ENCODE measurements around the gene TWIST2. TPM values are rescaled to one million over a fixed set of nuclear protein-coding genes. Genes with fewer than 3 reads are reported as not detected.

Gene TWIST2
- total and polyA plus RNA-seq, 2 donors from 2014 or later: 0.56 to 1.4 TPM

DNA sequence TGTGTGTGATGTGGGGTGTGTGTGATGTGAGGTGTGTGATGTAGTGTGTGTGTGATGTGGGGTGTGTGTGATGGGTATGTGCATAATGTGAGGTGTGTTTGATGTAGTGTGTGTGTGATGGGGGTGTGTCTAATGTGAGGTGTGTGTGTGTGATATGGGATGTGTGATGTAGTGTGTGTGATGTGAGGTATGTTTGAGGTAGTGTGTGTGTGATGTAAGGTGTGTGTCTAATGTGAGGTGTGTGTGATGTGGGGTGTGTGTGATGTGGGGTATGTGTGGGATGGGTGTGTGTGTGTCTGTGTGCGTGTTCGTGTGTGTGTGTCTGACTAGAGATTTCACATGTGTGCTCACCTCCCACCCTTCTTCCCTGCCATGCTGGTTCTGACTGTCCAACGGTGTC is 56.3 kb downstream of the TWIST2 start:
- H3K27ac ChIP-seq (ENCODE audit: low read depth in 2 of 2, low read length in 2 of 2): no peak overlapping the region
- H3K9me3 ChIP-seq (ENCODE audit: control insufficient read depth in 2 of 3, insufficient read depth in 1 of 3, low read length in 3 of 3): peaks cover 0 to 1% (median 0%) of the 10 kb centered on the region in 3 donors
- no peak for DNase-seq
- intact Hi-C loops (cut with DNase I): no loop called here
- H3K4me3 ChIP-seq (ENCODE audit: low read length in 3 of 3): no peak overlapping the region
- peaks cover 0 to 4% (median 0%) of the 10 kb centered on the region in 3 donors for H3K4me1 ChIP-seq (ENCODE audit: control insufficient read depth in 2 of 3, insufficient read depth in 2 of 3, low read depth in 1 of 3, low read length in 3 of 3)
- no peak for FAIRE-seq
- no peaks in the 10 kb centered on the region for H3K36me3 ChIP-seq (ENCODE audit: control insufficient read depth in 2 of 3, insufficient read depth in 3 of 3, low read length in 3 of 3)
- no peaks in the 10 kb centered on the region for H3K27me3 ChIP-seq (ENCODE audit: control insufficient read depth, insufficient read depth, low read length)
- no peak overlapping the region for H3K9ac ChIP-seq (ENCODE audit: low read length in 3 of 3)
- TF ChIP-seq, protein P1, sequence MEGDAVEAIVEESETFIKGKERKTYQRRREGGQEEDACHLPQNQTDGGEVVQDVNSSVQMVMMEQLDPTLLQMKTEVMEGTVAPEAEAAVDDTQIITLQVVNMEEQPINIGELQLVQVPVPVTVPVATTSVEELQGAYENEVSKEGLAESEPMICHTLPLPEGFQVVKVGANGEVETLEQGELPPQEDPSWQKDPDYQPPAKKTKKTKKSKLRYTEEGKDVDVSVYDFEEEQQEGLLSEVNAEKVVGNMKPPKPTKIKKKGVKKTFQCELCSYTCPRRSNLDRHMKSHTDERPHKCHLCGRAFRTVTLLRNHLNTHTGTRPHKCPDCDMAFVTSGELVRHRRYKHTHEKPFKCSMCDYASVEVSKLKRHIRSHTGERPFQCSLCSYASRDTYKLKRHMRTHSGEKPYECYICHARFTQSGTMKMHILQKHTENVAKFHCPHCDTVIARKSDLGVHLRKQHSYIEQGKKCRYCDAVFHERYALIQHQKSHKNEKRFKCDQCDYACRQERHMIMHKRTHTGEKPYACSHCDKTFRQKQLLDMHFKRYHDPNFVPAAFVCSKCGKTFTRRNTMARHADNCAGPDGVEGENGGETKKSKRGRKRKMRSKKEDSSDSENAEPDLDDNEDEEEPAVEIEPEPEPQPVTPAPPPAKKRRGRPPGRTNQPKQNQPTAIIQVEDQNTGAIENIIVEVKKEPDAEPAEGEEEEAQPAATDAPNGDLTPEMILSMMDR (IDR thresholded peaks at IDR 0.05; ENCODE audit: borderline replicate concordance, extremely low read depth, insufficient read depth): no peak

DNA sequence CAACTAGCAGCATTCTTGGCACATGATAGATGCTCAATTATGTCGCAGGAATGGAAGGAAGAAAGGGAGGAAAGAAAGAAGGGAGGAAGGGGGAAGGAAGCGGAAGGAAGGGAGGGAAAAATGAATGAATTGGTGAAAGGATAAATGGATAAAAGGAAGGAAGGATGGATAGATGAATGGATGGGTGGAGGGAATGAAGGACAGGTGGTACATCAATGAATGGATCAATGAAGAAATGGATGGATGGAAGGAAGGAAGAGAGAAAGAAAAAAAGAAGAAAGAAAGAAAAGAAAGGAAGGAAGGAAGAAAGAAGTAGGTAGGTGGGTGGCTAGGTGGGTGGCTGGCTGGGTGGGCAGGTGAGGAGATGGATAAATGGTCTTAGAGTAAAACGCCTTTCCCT is 56.8 kb downstream of the TWIST2 start:
- Histone ChIP-seq H3K27ac (ENCODE audit: low read depth in 2 of 2, low read length in 2 of 2) (no peak overlapping the region), H3K4me3 (ENCODE audit: low read length in 3 of 3) (no peak overlapping the region), H3K9ac (ENCODE audit: low read length in 3 of 3) (no peak overlapping the region), H3K4me1 (ENCODE audit: control insufficient read depth in 2 of 3, insufficient read depth in 2 of 3, low read depth in 1 of 3, low read length in 3 of 3) (peaks cover 0 to 4% (median 0%) of the 10 kb centered on the region in 3 donors), H3K27me3 (ENCODE audit: control insufficient read depth, insufficient read depth, low read length) (no peaks in the 10 kb centered on the region), H3K9me3 (ENCODE audit: control insufficient read depth in 2 of 3, insufficient read depth in 1 of 3, low read length in 3 of 3) (peaks cover 0 to 1% (median 0%) of the 10 kb centered on the region in 3 donors), H3K36me3 (ENCODE audit: control insufficient read depth in 2 of 3, insufficient read depth in 3 of 3, low read length in 3 of 3) (no peaks in the 10 kb centered on the region)
- DNase-seq (no peak), FAIRE-seq (no peak)
- TF ChIP-seq, protein P1 (IDR thresholded peaks at IDR 0.05; ENCODE audit: borderline replicate concordance, extremely low read depth, insufficient read depth): no peak
- intact Hi-C loops (cut with DNase I): no loop called here

DNA sequence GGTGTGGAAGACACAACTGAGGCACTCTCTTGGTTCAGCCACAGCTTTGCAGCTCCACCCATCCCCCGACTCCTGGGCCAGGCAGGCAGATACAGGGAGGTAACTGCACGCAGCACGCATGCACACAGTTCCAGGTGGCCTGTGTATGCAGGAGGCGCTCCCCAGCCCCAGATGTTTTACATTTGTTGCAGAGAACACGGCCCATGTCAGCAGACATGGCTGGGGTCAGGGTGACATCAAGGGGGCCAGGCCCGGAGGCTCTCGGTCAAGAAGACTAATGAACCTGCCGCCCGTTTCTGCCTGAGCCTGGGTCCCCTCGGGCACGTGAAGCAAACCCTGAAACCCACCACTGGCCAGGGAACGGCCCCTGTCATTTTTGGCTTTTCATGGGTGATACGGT is 57.3 kb downstream of the TWIST2 start:
- Histone ChIP-seq H3K9me3 (ENCODE audit: control insufficient read depth in 2 of 3, insufficient read depth in 1 of 3, low read length in 3 of 3) (peaks cover 0 to 1% (median 0%) of the 10 kb centered on the region in 3 donors), H3K27ac (ENCODE audit: low read depth in 2 of 2, low read length in 2 of 2) (no peak overlapping the region), H3K4me1 (ENCODE audit: control insufficient read depth in 2 of 3, insufficient read depth in 2 of 3, low read depth in 1 of 3, low read length in 3 of 3) (peaks cover 0 to 4% (median 0%) of the 10 kb centered on the region in 3 donors), H3K9ac (ENCODE audit: low read length in 3 of 3) (no peak overlapping the region), H3K36me3 (ENCODE audit: control insufficient read depth in 2 of 3, insufficient read depth in 3 of 3, low read length in 3 of 3) (no peaks in the 10 kb centered on the region), H3K4me3 (ENCODE audit: low read length in 3 of 3) (no peak overlapping the region), H3K27me3 (ENCODE audit: control insufficient read depth, insufficient read depth, low read length) (no peaks in the 10 kb centered on the region)
- peak in 2 of 5 donors; percentile 26 to 53 for DNase-seq
- FAIRE-seq: no peak
- intact Hi-C loops (cut with DNase I): no loop called here
- TF ChIP-seq, protein P1 (IDR thresholded peaks at IDR 0.05; ENCODE audit: borderline replicate concordance, extremely low read depth, insufficient read depth): no peak

DNA sequence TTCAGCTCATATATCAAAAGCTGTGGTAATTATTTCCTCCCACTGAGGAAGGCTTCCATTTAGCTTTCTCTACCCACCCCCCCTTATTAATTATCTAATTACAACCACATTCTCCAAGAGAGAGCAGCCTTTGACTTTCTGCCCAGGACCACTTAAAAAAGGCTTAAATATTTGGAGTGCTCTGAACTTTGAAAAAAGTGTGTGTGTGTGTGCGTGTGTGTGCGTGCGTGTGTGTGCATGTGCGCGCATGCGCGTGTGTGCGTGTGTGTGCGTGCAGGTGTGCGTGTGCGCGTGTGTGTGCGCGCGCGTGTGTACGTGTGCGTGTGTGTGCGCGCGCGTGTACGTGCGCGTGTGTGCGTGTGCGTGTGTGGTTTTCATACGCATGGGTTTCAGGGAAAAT is 57.8 kb downstream of the TWIST2 start:
- peaks cover 0 to 1% (median 0%) of the 10 kb centered on the region in 3 donors for H3K9me3 ChIP-seq (ENCODE audit: control insufficient read depth in 2 of 3, insufficient read depth in 1 of 3, low read length in 3 of 3)
- no peak overlapping the region for H3K9ac ChIP-seq (ENCODE audit: low read length in 3 of 3)
- no peak overlapping the region for H3K27ac ChIP-seq (ENCODE audit: low read depth in 2 of 2, low read length in 2 of 2)
- H3K4me1 ChIP-seq (ENCODE audit: control insufficient read depth in 2 of 3, insufficient read depth in 2 of 3, low read depth in 1 of 3, low read length in 3 of 3): peaks cover 0 to 4% (median 0%) of the 10 kb centered on the region in 3 donors
- intact Hi-C loops (cut with DNase I): no loop called here
- FAIRE-seq (no peak), DNase-seq (no peak)
- H3K36me3 ChIP-seq (ENCODE audit: control insufficient read depth in 2 of 3, insufficient read depth in 3 of 3, low read length in 3 of 3): no peaks in the 10 kb centered on the region
- H3K27me3 ChIP-seq (ENCODE audit: control insufficient read depth, insufficient read depth, low read length): no peaks in the 10 kb centered on the region
- no peak overlapping the region for H3K4me3 ChIP-seq (ENCODE audit: low read length in 3 of 3)
- TF ChIP-seq, protein P1 (IDR thresholded peaks at IDR 0.05; ENCODE audit: borderline replicate concordance, extremely low read depth, insufficient read depth): no peak
